IMR-90 (cell line): ENCODE results near the gene PHPT1.

Experiments
- CTCF ChIP-seq: conservative IDR thresholded peaks from 2 replicates; pipeline ENCODE4 v1.5.1; 2012; ENCODE audit warnings: mild to moderate bottlenecking, low read depth, low read length, improper control_type of control experiment
- POLR2A ChIP-seq: IDR thresholded peaks from 2 replicates; pipeline ENCODE4 v1.6.1; 2012; ENCODE audit warnings: mild to moderate bottlenecking, low read depth, low read length

- TF ChIP-seq POLR2A: no peak
- no peak for TF ChIP-seq CTCF
Measured at GRCh38 chr9:136889858-136890257, 40.6 kb downstream of the PHPT1 start.
